Aorta (tissue), 5 donors: Measurements from ENCODE around the gene RSRC1. TPM values are rescaled to one million over a fixed set of nuclear protein-coding genes. Genes with fewer than 3 reads are reported as not detected.
"Not testable (repeated sequence)": the region's sequence is repeated elsewhere in the genome, so short reads cannot be mapped to it uniquely, and the experiment has no call there.

Experiments used
- ATAC-seq: fragments of 200-7000 bp; cut with Tn5 transposase; one replicate; pipeline ENCODE4 v1.9.1; 2022; ENCODE audit warnings: moderate library complexity; ENCODE audit not compliant: low FRiP score
- DNase-seq, 2 donors: peaks; one replicate each; pipeline ENCODE4 v3.0.0-alpha.2; 2020
- H3K27ac ChIP-seq, 2 donors: one replicate each; pipeline ENCODE4 v1.5.1; 2013; ENCODE audit warnings: low read length in 2 of 2, mild to moderate bottlenecking in 2 of 2, moderate library complexity in 2 of 2, control low read depth in 1 of 2, inconsistent platforms in 1 of 2, low read depth in 1 of 2
- H3K27me3 ChIP-seq, 2 donors: one replicate each; pipeline ENCODE4 v1.6.1; 2013; ENCODE audit warnings: control low read depth in 1 of 2, low read length in 1 of 2, mild to moderate bottlenecking in 1 of 2, moderate library complexity in 1 of 2; ENCODE audit not compliant: insufficient read depth in 2 of 2, control insufficient read depth in 1 of 2
- H3K36me3 ChIP-seq, 2 donors: one replicate each; pipeline ENCODE4 v1.6.1; 2013; ENCODE audit warnings: control low read depth in 1 of 2, low read length in 1 of 2, mild to moderate bottlenecking in 1 of 2; ENCODE audit not compliant: insufficient read depth in 2 of 2, control insufficient read depth in 1 of 2
- H3K4me1 ChIP-seq, 2 donors: one replicate each; pipeline ENCODE4 v1.6.1; 2013; ENCODE audit warnings: low read length in 2 of 2, control low read depth in 1 of 2, mild to moderate bottlenecking in 1 of 2, moderate library complexity in 1 of 2; ENCODE audit not compliant: insufficient read depth in 2 of 2, control insufficient read depth in 1 of 2
- H3K4me3 ChIP-seq, 2 donors: one replicate each; pipeline ENCODE4 v1.5.1; 2013; ENCODE audit warnings: low read length in 2 of 2, control low read depth in 1 of 2, mild to moderate bottlenecking in 1 of 2
- H3K9me3 ChIP-seq: one replicate; pipeline ENCODE4 v1.6.1; 2013; ENCODE audit warnings: mild to moderate bottlenecking, low read length; ENCODE audit not compliant: control insufficient read depth
- WGBS, 2 donors: extraction: QIAGEN DNeasy Blood & Tissue Kit; methylation state at CpG; one replicate each; pipeline ENCODE4 v1.1.7; 2013; 5-methylcytosine and 5-hydroxymethylcytosine counted together
- intact Hi-C, 2 donors: fragments of 100-400 bp; cut with DNase I; formaldehyde crosslinking; loops; one replicate each; pipeline versions ENCODE4 v1.14.2 to v1.15.0; 2022
- polyA plus RNA-seq, 2 donors: library from polyadenylated mRNA; stranded (reverse); fragments of 200-250 nt; gene quantifications; one replicate each; pipeline ENCODE4 v1.2.3, GENCODE V29; 2013
- total RNA-seq, 2 donors: library from RNA; stranded (reverse); fragmentation: NEBNext Ultra II Directional; extraction: Animal tissue kit (Norgen Biotek cat#: 25700); gene quantifications; one replicate each; pipeline ENCODE4 v1.2.1, GENCODE V29; 2021
- donor health status: healthy with polysubstance abuse.
- donor health status: Bipolar disorder and iron deficiency.
- donor health status: DM: no; HTN: no; CAD: no.
- donor health status: DM: no; HTN: no; CAD: no.
- donor health status: DM: yes; HTN: yes; CAD: no.

RSRC1 gene
- total and polyA plus RNA-seq, 4 donors: 17.3 to 39.4 (median 28.4) TPM

- intact Hi-C loops: loop anchor here in 1 of 2 donors (1.0 kb wide), 1 partner anchor 491 kb away; no protein-coding TSS in a partner anchor
- H3K36me3 ChIP-seq: no peaks in the 10 kb centered on the region
- DNase-seq (no peak), ATAC-seq (no peak)
- 13% methylated on average over 4 of the region's 4 CpGs for WGBS, 2 donors
- no peaks in the 10 kb centered on the region for H3K9me3 ChIP-seq
- no peaks in the 10 kb centered on the region for H3K27me3 ChIP-seq
- peak overlapping the region; percentile 39 to 89 for H3K4me3 ChIP-seq
- no peaks in the 10 kb centered on the region for H3K4me1 ChIP-seq
- H3K27ac ChIP-seq: no peak overlapping the region
These were observed 749 bp downstream of the RSRC1 start for GRCh38 chr3:158110658-158111018.

DNA sequence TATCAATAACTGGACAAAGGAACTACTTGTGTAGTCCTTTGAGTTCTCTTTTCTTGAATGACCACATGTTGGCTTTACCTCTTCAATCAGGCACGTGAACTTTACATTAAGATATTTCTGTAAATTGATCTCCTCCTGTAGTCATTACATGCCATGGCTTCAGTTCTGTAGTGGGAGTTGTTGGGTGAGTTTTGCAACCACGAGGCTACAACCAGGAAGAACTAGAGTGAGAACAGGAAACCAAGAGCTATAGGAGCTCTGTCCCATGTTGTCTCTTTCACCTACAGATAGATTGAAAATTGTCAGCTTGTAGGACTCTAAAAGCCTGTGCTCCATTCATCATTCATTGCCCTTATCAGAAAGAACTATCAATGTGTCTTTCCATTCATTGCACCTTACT, 2.0 kb downstream of the RSRC1 start:
- WGBS, 2 donors: 75% methylated on average over 2 of the region's 2 CpGs
- ATAC-seq (no peak), DNase-seq (no peak)
- no peaks in the 10 kb centered on the region for H3K9me3 ChIP-seq
- no peaks in the 10 kb centered on the region for H3K27me3 ChIP-seq
- H3K27ac ChIP-seq: no peak overlapping the region
- no peaks in the 10 kb centered on the region for H3K4me1 ChIP-seq
- H3K4me3 ChIP-seq: no peak overlapping the region
- H3K36me3 ChIP-seq: no peaks in the 10 kb centered on the region
- intact Hi-C loops: no loop called here

DNA sequence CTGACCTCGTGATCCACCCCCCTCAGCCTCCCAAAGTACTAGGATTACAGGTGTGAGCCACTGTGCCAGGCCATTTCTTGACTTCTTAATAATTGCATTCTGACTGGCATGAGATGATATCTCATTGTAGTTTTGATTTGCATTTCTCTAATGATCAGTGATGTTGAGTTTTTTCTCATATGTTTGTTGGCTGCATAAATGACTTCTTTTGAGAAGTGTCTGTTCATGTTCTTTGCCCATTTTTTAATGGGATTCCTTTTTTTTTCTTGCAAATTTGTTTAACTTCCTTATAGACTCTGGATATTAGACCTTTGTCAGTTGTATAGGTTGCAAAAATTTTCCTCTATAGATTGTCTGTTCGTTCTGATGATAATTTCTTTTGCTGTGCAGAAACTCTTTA, 3.7 kb downstream of the RSRC1 start:
- intact Hi-C loops, H3K9me3 ChIP-seq, H3K36me3 ChIP-seq, DNase-seq, H3K27me3 ChIP-seq, H3K27ac ChIP-seq, ATAC-seq, H3K4me1 ChIP-seq, H3K4me3 ChIP-seq: not testable (repeated sequence)
- 96 to 97% methylated on average over 2 of the region's 2 CpGs for WGBS, 2 donors

- DNase-seq (no peak), ATAC-seq (no peak)
- H3K4me3 ChIP-seq: no peak overlapping the region
These were observed 10.4 kb downstream of the RSRC1 start for GRCh38 chr3:158120330-158120729.

GRCh38 chr3:158121295-158121694, 11.4 kb downstream of the RSRC1 start:
- intact Hi-C loops: no loop called here
- Histone ChIP-seq H3K27ac (no peak overlapping the region), H3K4me1 (no peaks in the 10 kb centered on the region), H3K36me3 (peaks cover 6 to 7% of the 10 kb centered on the region in 2 donors), H3K27me3 (no peaks in the 10 kb centered on the region), H3K4me3 (no peak overlapping the region), H3K9me3 (no peaks in the 10 kb centered on the region)
- ATAC-seq (no peak), DNase-seq (no peak)

More at GRCh38 chr3:158120330-158120729, 10.4 kb downstream of the RSRC1 start:
- Histone ChIP-seq H3K27me3 (no peaks in the 10 kb centered on the region), H3K4me1 (no peaks in the 10 kb centered on the region), H3K36me3 (peaks cover 6 to 7% of the 10 kb centered on the region in 2 donors), H3K9me3 (no peaks in the 10 kb centered on the region), H3K27ac (no peak overlapping the region)
- intact Hi-C loops: no loop called here

GRCh38 chr3:158122721-158123120, 12.8 kb downstream of the RSRC1 start:
- ATAC-seq, H3K27me3 ChIP-seq, intact Hi-C loops, H3K9me3 ChIP-seq, H3K36me3 ChIP-seq, H3K4me3 ChIP-seq, H3K27ac ChIP-seq, DNase-seq, H3K4me1 ChIP-seq: not testable (repeated sequence)
- 79 to 99% methylated on average over 5 of the region's 5 CpGs for WGBS, 2 donors

DNA sequence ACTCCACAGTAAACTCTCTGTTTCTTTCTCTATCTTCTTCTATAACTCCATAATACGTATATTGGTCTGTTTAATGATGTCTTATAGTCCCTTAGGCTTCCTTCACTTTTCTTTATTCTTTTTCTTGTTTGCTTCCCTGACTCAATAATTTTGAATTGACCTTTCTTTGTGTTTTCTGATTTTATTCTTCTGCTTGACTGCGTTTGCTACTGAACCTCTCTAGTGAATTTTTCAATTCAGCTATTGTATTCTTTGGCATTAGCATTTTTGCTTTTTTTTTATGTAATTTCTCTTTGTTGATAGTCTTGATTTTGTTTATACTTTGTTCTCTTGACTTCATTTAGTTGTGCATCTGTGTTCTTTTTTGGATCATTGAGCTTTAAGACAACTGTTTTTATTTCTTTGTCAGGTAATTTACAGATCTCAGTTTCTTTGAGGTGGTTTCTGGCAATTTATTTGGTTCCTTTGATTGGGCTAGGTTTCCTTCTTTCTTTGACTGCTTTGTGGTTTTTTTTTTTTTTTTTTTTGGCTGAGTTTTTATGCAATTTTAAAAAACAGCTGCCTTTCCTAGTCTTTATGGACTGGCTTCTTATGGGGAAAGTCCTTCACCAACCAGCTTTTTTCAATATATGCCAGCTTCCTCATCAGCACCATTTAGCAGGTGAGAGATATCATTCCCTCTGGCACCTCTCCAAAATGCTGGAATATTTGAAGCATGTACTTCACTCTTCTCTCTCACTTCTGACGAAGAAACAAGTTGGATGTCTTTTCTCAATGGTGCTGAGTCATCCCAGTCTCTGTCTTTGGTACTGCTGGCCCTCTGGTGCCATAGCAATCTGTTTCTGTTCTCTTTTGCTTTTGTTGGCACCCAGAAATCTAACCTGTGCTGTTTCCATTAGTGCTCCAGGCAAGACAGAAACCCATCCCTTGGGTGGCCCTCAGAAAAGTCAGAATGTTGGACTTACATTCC, 17.6 kb downstream of the RSRC1 start:
- Histone ChIP-seq H3K27ac (no peak overlapping the region), H3K9me3 (peaks cover 2% of the 10 kb centered on the region), H3K4me1 (no peaks in the 10 kb centered on the region), H3K4me3 (no peak overlapping the region), H3K27me3 (no peaks in the 10 kb centered on the region), H3K36me3 (peaks cover 6 to 10% of the 10 kb centered on the region in 2 donors)
- 86 to 92% methylated on average over 3 of the region's 3 CpGs for WGBS, 2 donors
- DNase-seq: no peak
- intact Hi-C loops: no loop called here
- ATAC-seq: no peak

DNA sequence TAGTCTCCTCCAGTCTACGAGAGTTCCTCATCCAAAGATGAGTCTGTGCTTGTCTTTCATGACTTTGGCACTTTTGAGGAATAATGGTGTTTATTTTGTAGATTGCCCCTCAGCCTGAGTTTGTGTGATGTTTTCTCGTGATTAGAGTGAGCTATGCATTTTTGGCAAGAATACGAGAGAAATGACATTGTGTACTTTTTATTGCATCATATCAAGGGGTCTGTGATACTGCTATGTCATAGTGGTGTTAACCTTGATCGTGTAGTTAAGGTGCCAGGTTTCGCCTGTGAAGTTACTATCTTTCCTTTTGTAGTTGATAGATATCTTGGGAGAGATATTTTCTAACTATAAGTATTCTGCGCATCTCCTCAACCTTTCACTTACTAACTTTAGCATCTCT, 18.9 kb downstream of the RSRC1 start:
- WGBS, 2 donors: 75 to 90% methylated on average over 6 of the region's 6 CpGs
- Histone ChIP-seq H3K27me3 (no peaks in the 10 kb centered on the region), H3K27ac (no peak overlapping the region), H3K36me3 (peaks cover 4 to 10% of the 10 kb centered on the region in 2 donors), H3K4me1 (no peaks in the 10 kb centered on the region), H3K9me3 (peaks cover 2% of the 10 kb centered on the region), H3K4me3 (no peak overlapping the region)
- no peak for ATAC-seq
- intact Hi-C loops: no loop called here
- DNase-seq: no peak

- peaks cover 0 to 5% of the 10 kb centered on the region in 2 donors for H3K36me3 ChIP-seq
- H3K4me3 ChIP-seq: no peak overlapping the region
- no peaks in the 10 kb centered on the region for H3K9me3 ChIP-seq
- no peak for ATAC-seq
- intact Hi-C loops: no loop called here
- H3K4me1 ChIP-seq: no peaks in the 10 kb centered on the region
- WGBS, 2 donors: 98% methylated on average over 2 of the region's 2 CpGs
- DNase-seq: no peak
- no peaks in the 10 kb centered on the region for H3K27me3 ChIP-seq
- no peak overlapping the region for H3K27ac ChIP-seq
These were observed 24.5 kb downstream of the RSRC1 start for GRCh38 chr3:158134363-158134762.
